HG03354 (cell line): ENCODE data around the gene LRRC58.
"Not testable (repeated sequence)": the region's sequence is repeated elsewhere in the genome, so short reads cannot be mapped to it uniquely, and the experiment has no call there.

Source experiments
- ATAC-seq: cut with Tn5 transposase; IDR thresholded peaks from one replicate; pipeline ENCODE4 v1.9.1; 2021; ENCODE audit warnings: mild to moderate bottlenecking; ENCODE audit not compliant: unreplicated experiment, poor library complexity, severe bottlenecking

The LRRC58 gene

GRCh38 chr3:120348991-120349854, at the start of gene LRRC58:
TSS of gene LRRC58 (minus strand) at chr3:120349354. CDS start at chr3:120349243, 111 bp downstream.
- peak; percentile 87 for ATAC-seq

- no peak for ATAC-seq
These were observed 47.3 kb upstream of the LRRC58 start for GRCh38 chr3:120396469-120396868.

- no peak for ATAC-seq
These were observed 45.2 kb upstream of the LRRC58 start for GRCh38 chr3:120394347-120394746.

- no peak for ATAC-seq
These were observed 44.6 kb upstream of the LRRC58 start for GRCh38 chr3:120393761-120394160.

GRCh38 chr3:120393243-120393642, 44.1 kb upstream of the LRRC58 start:
- ATAC-seq = no peak

- ATAC-seq = no peak
These were observed 33.8 kb upstream of the LRRC58 start for GRCh38 chr3:120382941-120383447.

- no peak for ATAC-seq
These were observed 32.3 kb upstream of the LRRC58 start for GRCh38 chr3:120381503-120381902.

- not testable (repeated sequence) for ATAC-seq
These were observed 28.8 kb upstream of the LRRC58 start for GRCh38 chr3:120377948-120378347.

- peak; percentile 68 for ATAC-seq
These were observed 21.3 kb upstream of the LRRC58 start for GRCh38 chr3:120370463-120370862.

- ATAC-seq = peak; percentile 96
These were observed 19.9 kb upstream of the LRRC58 start for GRCh38 chr3:120369037-120369467.

- ATAC-seq = no peak
These were observed 19.0 kb upstream of the LRRC58 start for GRCh38 chr3:120368172-120368571.

- no peak for ATAC-seq
These were observed 15.7 kb upstream of the LRRC58 start for GRCh38 chr3:120364821-120365220.

GRCh38 chr3:120364101-120364500, 14.9 kb upstream of the LRRC58 start:
- no peak for ATAC-seq

GRCh38 chr3:120357807-120358206, 8.7 kb upstream of the LRRC58 start:
- ATAC-seq = no peak

- no peak for ATAC-seq
These were observed 6.3 kb upstream of the LRRC58 start for GRCh38 chr3:120355486-120355885.

- no peak for ATAC-seq
These were observed 4.3 kb upstream of the LRRC58 start for GRCh38 chr3:120353463-120353862.

- no peak for ATAC-seq
These were observed 2.9 kb upstream of the LRRC58 start for GRCh38 chr3:120352017-120352416.

GRCh38 chr3:120350401-120350941, 1.3 kb upstream of the LRRC58 start:
- ATAC-seq = no peak

GRCh38 chr3:120349855-120350125, 636 bp upstream of the LRRC58 start:
- ATAC-seq = no peak

GRCh38 chr3:120348065-120348990, 826 bp downstream of the LRRC58 start:
- ATAC-seq = peak; percentile 69
